HG03558 (cell line): ENCODE data around the gene RPTN.

Experiments used
- ATAC-seq: cut with Tn5 transposase; IDR thresholded peaks from one replicate; pipeline ENCODE4 v1.9.1; 2021; ENCODE audit warnings: moderate number of reproducible peaks; ENCODE audit not compliant: unreplicated experiment; ENCODE audit errors: extremely low read depth

Gene RPTN

DNA sequence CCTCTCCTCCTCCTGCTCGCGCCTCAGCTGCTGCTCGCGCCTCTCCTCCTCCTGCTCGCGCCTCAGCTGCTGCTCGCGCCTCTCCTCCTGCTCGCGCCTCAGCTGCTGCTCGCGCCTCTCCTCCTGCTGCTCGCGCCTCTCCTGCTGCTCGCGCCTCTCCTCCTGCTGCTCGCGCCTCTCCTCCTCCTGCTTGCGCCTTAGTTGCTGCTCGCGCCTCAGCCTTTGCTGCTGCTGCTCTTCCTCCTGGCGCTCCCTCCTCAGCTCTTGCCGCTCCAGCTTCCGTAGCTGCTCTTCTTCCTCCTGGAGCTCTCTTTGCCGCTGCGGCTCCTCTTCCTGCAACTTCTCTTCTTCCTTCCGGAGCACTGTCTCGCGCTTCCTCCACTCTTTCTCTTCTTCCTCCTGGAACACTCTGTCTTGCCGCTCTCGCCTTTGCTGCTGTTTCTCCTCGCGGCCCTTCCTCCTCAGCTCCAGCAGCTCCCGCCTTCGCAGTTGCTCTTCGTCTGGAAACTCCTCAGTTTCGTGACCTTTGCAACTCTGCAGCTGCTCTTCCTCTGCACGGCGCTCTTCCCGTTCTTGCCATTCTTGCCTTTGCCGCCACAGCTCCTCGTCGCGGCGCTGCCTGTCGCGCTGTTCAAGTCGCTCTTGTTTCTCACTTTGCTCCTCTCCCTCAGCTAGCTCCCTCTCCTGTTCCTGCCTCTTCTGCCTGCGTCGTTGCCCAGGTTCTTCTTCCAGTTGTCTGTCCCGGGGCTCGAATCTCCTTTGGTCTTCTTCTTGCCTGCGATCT lies 46.7 kb downstream of the RPTN start:
- ATAC-seq, result no peak

DNA sequence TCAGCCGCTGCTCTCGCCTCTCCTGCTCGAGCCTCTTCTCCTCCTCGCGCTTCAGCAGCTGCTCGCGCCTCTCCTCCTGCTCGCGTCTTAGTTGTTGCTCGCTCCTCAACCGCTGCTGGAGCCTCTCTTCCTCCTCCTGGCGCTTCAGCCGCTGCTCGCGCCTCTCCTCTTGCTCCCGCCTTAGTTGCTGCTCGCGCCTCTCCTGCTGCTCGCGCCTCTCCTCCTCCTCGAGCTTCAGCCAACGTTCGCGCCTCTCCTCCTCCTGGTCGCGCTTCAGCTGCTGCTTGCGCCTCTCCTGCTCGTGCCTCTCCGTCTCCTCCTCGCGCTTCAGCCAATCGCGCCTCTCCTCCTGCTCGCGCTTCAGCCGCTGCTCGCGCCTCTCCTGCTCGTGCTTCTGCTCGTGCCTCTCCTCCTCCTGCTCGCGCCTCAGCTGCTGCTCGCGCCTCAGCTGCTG lies 47.5 kb downstream of the RPTN start:
- no peak for ATAC-seq

DNA sequence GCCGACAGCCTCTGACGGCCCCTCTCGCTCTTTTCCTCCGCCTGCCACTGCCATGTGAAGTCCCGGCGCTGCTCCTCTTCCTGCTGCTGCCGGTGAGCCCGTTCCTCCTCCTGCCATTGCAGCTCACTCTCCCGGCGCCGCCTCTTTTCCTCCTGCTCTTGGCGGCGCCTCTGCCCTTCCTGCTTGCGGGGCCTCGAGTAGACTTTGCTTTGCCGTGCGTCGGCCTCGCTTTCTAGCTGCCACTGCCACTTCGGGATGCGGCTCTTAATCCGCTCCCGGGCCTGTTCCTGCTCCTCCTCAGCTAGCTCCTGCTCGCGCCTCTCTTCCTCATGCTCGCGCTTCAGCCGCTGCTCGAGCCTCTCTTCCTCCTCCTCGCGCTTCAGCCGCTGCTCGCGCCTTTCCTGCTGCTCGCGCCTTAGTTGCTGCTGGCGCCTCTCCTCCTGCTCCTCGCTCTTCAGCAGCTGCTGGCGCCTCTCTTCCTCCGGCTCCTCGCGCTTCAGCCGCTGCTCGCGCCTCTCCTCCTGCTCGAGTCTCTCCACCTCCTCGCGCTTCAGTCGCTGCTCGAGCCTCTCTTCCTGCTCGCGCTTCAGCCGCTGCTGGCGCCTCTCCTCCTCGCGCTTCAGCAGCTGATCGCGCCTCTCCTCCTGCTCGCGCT lies 48.0 kb downstream of the RPTN start:
- no peak for ATAC-seq

DNA sequence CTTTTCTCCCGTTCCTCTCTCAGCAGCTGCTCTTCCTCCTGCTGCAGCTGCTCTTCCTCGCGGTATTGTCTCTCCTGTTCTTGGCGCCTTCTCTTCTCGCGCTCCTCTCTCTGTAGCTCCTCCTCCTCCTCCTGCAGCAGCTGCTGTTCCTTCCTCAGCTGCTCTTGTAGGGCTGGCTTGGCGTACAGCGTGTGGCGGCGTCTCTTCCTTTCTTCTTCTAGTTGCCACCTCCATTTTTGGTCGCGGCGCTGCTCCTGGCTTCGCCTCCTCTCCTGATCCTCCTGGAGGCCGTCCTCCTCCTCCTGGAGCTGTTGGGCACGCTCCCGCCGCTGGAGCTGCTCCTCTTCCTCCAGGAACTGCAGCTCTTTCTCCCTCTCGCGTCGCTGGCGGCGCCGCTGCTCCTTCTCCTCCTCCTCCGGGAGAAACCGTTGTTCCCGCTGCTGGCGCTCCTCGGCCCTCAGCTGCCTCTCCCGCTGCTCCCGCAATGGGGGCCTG lies 48.6 kb downstream of the RPTN start:
- ATAC-seq, result no peak

DNA sequence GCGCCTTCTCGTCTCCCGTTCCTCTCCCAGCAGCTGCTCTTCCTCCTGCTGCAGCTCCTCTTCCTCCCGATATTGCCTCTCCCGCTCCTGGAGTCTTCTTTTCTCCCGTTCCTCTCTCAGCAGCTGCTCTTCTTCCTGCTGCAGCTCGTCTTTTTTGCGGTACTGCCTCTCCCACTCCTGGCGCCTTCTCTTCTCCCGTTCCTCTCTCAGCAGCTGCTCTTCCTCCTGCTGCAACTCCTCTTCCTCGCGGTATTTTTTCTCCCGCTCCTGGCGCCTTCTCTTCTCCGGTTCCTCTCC lies 49.1 kb downstream of the RPTN start:
- ATAC-seq, result no peak

DNA sequence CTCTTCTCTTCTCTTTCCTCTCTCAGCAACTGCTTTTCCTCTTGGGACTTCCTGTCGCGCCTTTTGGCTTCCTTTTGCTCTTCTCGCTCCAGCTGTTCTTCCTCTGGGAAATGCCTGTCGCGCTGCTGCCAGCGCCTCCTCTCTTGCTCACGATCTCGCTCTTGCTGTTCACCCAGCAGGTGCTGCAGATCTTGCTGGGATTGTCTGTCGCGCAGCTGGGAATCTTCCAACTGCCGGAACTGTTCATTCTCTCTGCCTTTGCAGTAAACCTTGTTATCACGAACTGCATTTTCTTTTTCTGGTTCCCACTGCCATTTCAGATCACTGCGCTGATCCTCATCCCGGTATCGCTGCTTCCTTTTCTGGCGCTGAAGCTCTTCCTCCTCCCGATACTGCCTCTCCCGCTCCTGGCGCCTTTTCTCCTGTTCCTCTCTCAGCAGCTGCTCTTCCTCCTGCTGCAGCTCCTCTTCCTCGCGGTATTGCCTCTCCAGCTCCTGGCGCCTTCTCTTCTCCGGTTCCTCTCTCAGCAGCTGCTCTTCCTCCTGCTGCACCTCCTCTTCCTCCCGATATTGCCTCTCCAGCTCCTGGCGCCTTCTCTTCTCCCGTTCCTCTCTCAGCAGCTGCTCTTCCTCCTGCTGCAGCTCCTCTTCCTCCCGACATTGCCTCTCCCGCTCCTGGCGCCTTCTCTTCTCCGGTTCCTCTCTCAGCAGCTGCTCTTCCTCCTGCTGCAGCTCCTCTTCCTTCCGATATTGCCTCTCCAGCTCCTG lies 49.6 kb downstream of the RPTN start:
- ATAC-seq, result no peak

DNA sequence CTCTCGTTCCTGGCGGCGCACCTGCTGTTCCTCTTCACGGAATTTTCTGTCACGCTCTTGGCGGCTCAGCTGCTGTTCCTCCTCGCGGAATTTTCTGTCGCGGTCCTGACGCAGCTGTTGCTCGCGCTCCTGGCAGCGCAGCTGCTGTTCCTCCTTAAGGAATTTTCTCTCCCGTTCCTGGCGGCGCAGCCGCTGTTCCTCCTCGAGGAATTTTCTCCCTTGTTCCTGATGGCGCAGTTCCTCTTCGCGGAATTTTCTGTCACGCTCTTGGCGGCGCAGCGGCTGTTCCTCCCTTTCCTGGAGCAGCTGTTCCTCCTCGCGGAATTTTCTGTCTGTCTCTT lies 50.2 kb downstream of the RPTN start:
- ATAC-seq, result no peak

DNA sequence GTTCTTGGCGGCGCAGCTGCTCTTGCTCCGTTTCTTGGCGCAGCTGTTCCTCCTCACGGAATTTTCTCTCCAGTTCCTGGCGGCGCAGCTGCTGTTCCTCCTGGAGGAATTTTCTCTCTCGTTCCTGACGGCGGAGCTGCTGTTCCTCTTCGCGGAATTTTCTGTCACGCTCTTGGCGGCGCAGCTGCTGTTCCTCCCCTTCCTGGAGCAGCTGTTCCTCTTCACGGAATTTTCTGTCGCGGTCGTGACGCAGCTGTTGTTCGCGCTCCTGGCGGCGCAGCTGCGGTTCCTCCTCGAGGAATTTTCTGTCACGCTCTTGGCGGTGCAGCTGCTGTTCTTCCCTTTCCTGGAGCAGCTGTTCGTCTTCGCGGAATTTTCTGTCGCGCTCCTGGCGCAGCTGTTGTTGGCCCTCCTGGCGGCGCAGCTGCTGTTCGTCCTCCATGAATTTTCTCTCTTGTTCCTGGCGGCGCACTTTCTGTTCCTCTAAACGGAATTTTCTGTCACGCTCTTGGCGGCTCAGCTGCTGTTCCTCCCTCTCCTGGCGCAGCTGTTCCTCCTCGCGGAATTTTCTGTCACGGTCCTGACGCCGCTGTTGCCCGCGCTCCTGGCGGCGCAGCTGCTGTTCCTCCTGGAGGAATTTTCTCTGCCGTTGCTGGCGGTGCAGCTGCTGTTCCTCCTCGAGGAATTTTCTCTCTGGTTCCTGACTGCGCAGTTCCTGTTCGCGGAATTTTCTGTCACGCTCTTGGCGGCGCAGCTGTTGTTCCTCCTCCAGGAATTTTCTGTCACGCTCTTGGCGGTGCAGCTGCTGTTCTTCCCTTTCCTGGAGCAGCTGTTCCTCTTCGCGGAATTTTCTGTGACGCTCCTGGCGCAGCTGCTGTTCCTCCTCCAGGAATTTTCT lies 50.8 kb downstream of the RPTN start:
- no peak for ATAC-seq

DNA sequence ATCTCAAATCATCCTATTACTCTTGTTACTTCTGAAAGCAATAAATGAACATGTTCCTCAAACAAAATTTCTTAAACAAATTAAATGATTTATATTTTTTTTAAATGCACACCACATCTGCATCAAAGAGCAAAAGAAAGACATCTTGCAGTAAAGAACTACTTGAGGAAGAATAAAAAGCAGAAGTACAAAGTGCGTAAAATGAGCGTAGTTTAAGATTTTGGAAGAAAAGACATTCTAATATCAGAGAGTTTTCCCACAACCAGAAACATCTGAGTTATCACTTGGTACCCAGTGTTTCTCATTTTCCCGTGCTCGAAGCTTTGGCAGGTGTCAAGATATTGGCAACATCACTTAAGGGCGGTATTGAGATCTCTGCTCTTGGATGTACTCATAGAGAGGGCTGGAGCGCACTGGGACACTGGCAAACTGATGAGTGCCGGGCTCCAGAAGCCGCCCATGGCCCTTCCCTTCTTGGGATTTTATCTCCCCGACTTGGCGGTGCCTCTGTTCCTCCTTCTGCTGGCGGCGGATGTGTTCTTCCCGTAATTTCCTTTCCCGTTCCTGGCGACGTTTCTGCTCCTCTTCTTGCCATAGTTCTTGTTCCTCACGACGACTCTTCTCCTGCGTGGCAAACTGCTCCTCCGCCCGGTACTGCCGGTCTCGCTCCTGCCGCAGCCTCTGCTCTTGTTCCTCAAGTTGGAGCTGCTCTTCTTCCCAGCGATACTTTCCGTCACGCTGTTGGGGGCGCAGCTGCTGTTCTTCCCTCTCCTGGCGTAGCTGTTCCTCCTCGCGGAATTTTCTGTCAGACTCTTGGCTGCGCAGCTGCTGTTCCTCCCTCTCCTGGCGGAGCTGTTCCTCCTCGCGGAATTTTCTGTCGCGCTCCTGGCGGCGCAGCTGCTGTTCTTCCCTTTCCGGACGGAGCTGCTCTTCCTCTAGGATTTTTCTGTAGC lies 51.7 kb downstream of the RPTN start:
- ATAC-seq, result no peak

DNA sequence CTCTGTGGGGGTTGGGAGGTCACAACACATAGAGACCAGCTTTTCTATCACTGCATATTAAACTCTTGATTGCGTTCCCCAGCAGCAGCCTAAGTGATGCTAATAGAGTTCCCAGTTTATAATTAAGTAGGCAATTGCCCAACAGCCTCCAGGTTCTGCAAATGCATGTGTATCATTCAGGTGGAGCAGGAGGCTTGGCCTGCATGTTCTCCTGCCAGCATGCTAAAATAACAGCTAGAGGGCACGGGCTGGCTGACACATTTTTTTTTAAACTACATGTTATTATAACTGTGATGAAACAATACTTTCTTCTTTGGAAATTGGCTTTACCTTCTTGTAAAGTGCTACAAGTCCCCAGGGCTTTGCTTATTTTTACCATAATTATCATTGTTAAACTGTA lies 54.2 kb downstream of the RPTN start:
- no peak for ATAC-seq
